ENCODE measurements around the gene SBNO2.

GRCh38 chr19:1116726-1117581, 57.1 kb downstream of the SBNO2 start:
- TF ChIP-seq CTCF (IDR thresholded peaks at IDR 0.05; ENCODE audit: low read length), result no peak
- TF ChIP-seq EZH2 (optimal IDR thresholded peaks at IDR 0.05; ENCODE audit: low read depth, low read length), result no peak
